ENCODE results near the gene VASP.
"Not testable (repeated sequence)": the region's sequence is repeated elsewhere in the genome, so short reads cannot be mapped to it uniquely, and the experiment has no call there.

VASP gene

GRCh38 chr19:45499196-45500180 lies 7.8 kb upstream of the VASP start:
- peak; percentile 77 for DNase-seq

- no peak for DNase-seq
Observed at GRCh38 chr19:45500918-45501729, 6.2 kb upstream of the VASP start.

GRCh38 chr19:45501730-45502014 lies 5.6 kb upstream of the VASP start:
- no peak for DNase-seq

- no peak for DNase-seq
Observed at GRCh38 chr19:45502111-45502510, 5.2 kb upstream of the VASP start.

GRCh38 chr19:45503909-45504308 lies 3.4 kb upstream of the VASP start:
- DNase-seq: no peak

GRCh38 chr19:45505151-45505995 lies 1.9 kb upstream of the VASP start:
- no peak for DNase-seq

GRCh38 chr19:45505996-45506245 lies 1.4 kb upstream of the VASP start:
- DNase-seq: no peak

- DNase-seq: peak; percentile 96
Observed at GRCh38 chr19:45506246-45506988, 862 bp upstream of the VASP start.

- no peak for DNase-seq
Observed at GRCh38 chr19:45507872-45508416, 665 bp downstream of the VASP start.

- DNase-seq: peak; percentile 46
Observed at GRCh38 chr19:45508417-45508860, 1.2 kb downstream of the VASP start.

- peak; percentile 55 for DNase-seq
Observed at GRCh38 chr19:45508861-45509691, 1.8 kb downstream of the VASP start.

GRCh38 chr19:45509692-45510015 lies 2.4 kb downstream of the VASP start:
- no peak for DNase-seq

- not testable (repeated sequence) for DNase-seq
Observed at GRCh38 chr19:45510352-45510751, 3.1 kb downstream of the VASP start.

GRCh38 chr19:45511074-45511473 lies 3.8 kb downstream of the VASP start:
- DNase-seq: no peak

- DNase-seq: no peak
Observed at GRCh38 chr19:45512881-45513483, 5.7 kb downstream of the VASP start.

GRCh38 chr19:45514376-45515051 lies 7.2 kb downstream of the VASP start:
- DNase-seq: no peak

- peak; percentile 58 for DNase-seq
Observed at GRCh38 chr19:45515081-45515624, 7.9 kb downstream of the VASP start.

GRCh38 chr19:45515807-45516401 lies 8.6 kb downstream of the VASP start:
- DNase-seq: no peak

- no peak for DNase-seq
Observed at GRCh38 chr19:45517238-45517637, 10.0 kb downstream of the VASP start.
